KOPT-K1 (cell line): ENCODE measurements around the gene DIP2C.
"Not testable (repeated sequence)": the region's sequence is repeated elsewhere in the genome, so short reads cannot be mapped to it uniquely, and the experiment has no call there.

Experiments used
- H3K27ac ChIP-seq: fragments of 200-600 bp; sonication (generic); 2 replicates; pipeline ENCODE4 v1.5.1; 2016; ENCODE audit warnings: antibody characterized with exemption, mild to moderate bottlenecking, low read depth, low read length; ENCODE audit not compliant: poor library complexity, severe bottlenecking
- H3K36me3 ChIP-seq: fragments of 200-600 bp; sonication (generic); 2 replicates; pipeline ENCODE4 v1.5.1; 2017; ENCODE audit warnings: antibody characterized with exemption, mild to moderate bottlenecking, low read length, moderate library complexity; ENCODE audit not compliant: insufficient read depth
- H3K9me3 ChIP-seq: fragments of 200-600 bp; sonication (generic); 2 replicates; pipeline ENCODE4 v1.5.1; 2017; ENCODE audit warnings: antibody characterized with exemption, low read length, mild to moderate bottlenecking; ENCODE audit not compliant: insufficient read depth, poor library complexity, severe bottlenecking

DIP2C gene

DNA sequence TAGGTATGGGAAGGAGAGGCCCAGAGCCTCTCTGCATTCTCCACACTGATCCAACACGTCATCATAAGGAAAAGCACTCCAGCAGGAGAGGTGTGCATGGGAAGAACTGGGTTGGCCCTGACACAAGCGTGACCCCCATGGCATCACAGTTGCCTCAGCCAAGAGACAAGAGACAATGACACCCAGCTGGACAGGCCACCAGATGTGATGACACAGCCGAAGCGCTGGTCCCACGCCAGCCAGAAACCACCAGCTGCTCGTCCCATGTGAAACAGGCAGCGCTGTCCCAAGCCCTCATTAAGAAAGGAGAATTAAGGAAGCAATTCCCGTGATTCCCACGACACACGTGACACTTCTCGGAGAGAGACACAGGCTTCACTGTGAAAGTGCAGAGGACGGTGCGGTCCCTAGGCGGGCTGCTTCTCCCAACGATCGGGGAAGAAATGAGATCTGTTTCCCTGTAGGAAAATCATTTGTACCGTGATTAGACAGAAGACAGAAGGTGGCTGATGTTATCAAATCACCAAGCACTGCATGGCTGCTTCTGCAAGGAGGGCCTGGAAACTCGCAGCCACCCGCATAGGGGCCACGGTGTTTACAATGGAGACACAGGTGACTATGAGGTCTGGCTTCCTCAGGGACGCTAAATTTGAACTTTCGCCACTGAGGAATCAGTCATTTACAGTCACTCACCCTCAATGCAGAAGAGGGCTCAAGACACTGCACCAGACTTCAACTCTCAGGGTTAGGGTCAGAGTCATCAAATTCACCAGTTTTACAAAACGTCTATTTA lies 74.5 kb downstream of the DIP2C start:
- Histone ChIP-seq H3K36me3 (no peaks in the 10 kb centered on the region), H3K9me3 (no peaks in the 10 kb centered on the region), H3K27ac (no peak overlapping the region)

DNA sequence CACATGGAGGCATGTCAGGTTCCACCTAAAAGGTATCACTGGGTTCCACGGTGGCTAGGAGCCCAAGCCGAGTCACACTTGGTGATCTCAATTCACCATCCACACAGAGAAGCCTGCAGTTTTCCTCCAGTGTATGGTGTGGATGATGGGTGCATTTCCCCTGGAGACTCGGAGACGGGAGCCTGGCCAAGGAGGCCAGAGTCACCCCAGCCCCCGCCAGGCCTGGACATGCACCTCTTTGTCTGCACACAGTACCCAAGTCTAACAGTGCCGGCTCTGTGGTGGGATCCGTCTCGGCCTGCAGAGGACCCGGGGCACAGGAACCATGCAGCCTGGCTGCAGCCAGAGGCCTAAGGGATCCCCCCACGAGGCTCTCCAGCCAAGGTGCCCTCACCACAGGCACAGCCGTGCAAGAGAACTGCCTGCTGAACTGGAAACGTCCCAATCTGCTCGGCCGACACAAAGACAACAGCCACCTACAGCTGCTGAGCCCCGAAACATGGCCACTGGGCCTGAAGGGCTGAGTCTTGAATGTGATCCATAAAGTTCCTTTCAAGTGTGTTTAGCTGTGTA lies 75.2 kb downstream of the DIP2C start:
- Histone ChIP-seq H3K36me3 (no peaks in the 10 kb centered on the region), H3K9me3 (no peaks in the 10 kb centered on the region), H3K27ac (no peak overlapping the region)

DNA sequence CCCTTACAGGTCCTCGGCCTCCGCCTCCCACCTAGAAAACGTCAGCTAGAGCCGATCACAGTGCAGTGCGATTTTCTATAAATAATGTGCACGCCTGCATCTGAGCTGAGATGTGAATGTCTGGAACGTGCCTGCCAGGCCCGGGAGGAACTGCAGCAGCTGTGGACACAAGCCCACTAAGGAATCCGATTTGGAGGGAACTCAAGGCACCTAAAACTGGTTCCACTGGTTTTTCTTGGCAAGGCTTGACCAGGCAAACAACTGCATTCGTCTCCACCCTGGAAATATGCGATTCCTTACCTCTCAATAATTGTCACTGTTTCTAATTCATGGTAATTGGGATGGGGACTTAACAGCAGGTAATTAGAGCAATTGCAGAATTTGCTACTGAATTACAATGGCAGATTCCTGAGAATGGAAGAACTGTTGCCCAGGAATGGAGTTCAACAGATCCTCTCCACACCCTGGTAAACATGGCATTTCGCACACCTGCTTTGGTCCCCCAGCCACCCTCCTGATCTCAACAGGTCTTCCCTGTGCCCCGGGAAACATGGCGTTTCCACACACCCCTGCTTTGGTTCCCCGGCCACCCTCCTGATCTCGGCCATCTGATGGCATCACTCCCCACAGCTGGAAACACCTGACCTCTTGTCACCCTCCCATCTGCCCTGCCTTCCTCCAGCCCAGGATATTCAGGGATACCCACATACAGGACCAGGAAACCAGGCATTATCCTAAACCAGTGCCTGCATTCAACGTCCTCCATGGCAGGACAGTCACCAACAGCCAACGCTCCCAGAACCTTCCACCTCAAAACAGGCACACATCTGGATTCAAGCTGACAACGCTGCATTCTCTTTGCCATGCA lies 76.0 kb downstream of the DIP2C start:
- H3K27ac ChIP-seq: no peak overlapping the region

DNA sequence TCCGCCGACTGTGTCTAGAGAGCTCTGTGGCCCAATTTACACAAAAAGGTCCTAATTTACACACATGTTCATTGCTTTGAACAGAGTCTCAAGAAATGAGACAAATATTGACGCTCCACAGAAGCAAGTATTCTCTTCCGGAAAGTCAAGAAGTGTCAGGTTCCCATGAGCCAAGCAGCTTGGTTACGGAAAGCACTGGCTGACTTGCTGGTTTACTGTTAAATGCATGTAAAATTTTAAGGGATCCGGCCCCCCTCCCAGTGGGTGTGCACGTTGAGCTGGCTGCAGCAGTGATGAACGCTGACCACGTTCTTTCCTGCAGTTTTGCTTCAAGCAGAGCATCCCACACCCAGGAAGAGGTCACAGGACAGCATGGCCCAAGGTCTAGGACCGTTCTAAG lies 76.8 kb downstream of the DIP2C start:
- H3K36me3 ChIP-seq: no peaks in the 10 kb centered on the region
- H3K27ac ChIP-seq: no peak overlapping the region
- H3K9me3 ChIP-seq: no peaks in the 10 kb centered on the region

More for the DNA sequence above, 76.0 kb downstream of the DIP2C start:
- Histone ChIP-seq H3K9me3 (no peaks in the 10 kb centered on the region), H3K36me3 (no peaks in the 10 kb centered on the region)

DNA sequence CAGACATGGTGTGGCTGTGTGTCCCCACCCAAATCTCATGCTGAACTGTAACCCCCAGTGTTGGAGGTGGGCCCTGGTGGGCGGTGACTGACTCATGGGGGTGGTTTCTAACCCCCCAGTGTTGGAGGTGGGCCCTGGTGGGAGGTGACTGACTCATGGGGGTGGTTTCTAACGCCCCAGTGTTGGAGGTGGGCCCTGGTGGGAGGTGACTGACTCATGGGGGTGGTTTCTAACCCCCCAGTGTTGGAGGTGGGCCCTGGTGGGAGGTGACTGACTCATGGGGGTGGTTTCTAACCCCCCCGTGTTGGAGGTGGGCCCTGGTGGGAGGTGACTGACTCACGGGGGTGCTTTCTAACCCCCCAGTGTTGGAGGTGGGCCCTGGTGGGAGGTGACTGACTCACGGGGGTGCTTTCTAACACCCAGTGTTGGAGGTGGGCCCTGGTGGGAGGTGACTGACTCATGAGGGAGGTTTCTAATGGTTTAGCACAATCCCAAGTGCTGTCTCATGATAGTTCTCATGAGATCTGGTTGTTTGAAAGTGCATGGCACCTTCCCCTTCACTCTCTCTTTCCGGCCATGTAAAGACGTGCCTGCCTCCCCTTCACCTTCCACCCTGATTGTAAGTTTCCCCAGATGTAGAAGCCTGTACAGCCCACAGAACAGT lies 78.7 kb downstream of the DIP2C start:
- not testable (repeated sequence) for H3K36me3 ChIP-seq, H3K27ac ChIP-seq, H3K9me3 ChIP-seq

DNA sequence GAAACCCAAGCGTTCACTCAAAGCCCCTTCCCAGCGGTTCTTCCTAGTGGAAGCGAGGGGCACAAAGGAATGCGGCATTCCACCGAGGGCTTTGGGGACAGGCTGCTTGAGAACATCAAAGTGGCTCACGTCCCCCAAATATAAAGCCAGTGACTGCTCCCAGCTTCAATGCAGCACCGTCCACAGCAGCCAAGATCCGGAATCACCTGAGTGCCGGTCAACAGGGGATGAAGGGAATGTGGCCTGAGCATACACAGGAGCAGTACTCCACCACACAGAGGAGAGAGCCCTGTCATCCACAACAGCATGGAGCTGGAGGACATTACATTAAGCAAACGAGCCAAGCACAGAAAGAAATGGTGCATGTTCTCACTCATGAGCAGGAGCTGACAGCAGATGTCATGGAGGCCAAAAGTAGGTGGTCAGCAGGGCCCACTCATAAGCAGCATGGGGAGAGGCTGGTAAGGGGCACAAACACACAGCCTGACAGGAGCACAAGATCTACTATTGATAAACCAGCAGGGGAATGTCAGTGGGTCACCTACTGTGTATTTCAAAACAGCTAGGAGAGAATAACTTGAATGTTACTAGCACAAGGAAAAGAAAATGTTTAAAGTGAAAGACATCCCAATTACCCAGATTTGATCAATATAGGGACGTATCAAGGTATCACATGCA lies 79.5 kb downstream of the DIP2C start:
- Histone ChIP-seq H3K27ac (no peak overlapping the region), H3K9me3 (no peaks in the 10 kb centered on the region), H3K36me3 (no peaks in the 10 kb centered on the region)

DNA sequence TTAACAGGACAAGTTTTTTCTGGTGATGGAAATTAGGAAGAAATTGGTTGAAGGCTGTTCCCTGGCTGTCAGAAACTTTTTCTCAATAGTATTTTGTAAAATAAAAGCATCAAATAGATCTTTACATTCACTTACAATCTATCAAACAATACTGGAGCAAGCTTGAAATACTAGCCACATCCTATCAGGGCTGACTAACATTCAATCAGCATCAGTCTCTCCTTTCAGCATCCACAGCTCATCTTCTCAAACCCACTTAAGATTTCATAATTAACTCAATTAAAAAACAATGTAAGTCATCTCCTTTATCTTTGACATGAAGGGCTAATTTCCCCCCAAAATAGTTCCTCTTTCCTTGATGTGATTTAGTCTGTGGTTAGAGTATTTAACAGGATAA lies 80.2 kb downstream of the DIP2C start:
- H3K36me3 ChIP-seq: no peaks in the 10 kb centered on the region
- H3K27ac ChIP-seq: no peak overlapping the region
- H3K9me3 ChIP-seq: no peaks in the 10 kb centered on the region

DNA sequence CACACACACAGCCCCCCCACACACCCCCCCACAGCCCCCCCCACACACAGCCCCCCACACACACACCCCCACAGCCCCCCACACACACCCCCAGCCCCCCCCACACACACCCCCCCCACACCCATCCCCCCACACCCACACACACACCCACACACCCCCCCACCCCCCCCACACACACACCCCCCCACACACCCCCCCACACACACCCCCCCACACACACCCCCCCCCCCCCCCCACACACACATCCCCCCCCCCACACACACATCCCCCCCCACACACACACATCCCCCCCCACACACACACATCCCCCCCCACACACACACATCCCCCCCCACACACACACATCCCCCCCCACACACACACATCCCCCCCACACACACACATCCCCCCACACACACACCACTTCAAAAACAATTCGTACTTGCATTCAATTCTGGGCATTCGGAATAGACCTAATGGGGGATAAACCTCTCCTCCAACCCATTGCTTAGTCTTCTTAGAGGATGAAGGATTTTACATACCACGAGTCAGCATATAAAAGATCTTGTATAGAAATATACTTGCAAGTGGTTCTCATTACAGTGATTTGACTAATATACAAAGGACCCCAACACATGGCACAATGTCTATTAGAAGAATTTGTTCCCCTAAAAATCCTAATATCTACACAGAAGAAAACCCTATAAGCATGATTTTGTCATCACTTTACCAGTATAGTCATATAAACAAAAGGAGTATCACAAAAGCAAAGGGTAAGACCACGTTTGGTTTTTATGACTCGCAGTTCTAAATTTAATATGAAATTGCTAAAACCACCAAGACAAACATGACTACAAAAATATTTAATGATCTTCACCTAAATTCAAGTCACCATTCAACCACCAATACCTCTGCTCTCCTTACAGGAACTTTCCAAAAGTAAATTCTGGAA lies 80.9 kb downstream of the DIP2C start:
- H3K9me3 ChIP-seq: no peaks in the 10 kb centered on the region
- no peaks in the 10 kb centered on the region for H3K36me3 ChIP-seq
- no peak overlapping the region for H3K27ac ChIP-seq

DNA sequence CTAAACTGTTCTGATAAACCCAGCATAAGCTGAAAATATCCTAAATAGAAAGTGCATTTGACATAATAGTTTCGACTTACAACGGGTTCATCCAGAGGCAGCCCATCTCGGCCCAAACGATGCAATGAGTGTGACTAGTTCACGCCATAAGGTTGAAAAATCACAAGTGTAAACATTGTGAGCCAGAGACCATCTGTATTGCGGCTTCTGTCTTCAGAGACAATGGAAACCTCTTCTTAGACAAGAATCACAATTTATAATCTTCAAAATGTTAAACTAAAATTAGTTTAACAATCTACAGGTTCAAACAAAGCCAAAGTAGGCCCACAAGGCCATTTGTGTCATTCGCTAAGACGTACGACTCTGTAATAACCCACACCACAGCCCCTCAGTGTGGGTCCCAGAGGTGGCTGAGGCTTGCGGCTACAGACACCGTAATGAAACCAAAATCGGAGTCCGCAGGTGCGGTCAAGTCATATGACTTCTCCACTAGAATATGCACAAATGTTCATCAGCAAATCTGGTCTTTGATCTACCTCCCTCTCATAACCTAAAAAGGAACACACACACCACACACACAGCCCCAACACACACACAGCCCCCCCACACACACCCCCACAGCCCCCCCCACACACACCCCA lies 81.8 kb downstream of the DIP2C start:
- no peaks in the 10 kb centered on the region for H3K36me3 ChIP-seq
- no peak overlapping the region for H3K27ac ChIP-seq

DNA sequence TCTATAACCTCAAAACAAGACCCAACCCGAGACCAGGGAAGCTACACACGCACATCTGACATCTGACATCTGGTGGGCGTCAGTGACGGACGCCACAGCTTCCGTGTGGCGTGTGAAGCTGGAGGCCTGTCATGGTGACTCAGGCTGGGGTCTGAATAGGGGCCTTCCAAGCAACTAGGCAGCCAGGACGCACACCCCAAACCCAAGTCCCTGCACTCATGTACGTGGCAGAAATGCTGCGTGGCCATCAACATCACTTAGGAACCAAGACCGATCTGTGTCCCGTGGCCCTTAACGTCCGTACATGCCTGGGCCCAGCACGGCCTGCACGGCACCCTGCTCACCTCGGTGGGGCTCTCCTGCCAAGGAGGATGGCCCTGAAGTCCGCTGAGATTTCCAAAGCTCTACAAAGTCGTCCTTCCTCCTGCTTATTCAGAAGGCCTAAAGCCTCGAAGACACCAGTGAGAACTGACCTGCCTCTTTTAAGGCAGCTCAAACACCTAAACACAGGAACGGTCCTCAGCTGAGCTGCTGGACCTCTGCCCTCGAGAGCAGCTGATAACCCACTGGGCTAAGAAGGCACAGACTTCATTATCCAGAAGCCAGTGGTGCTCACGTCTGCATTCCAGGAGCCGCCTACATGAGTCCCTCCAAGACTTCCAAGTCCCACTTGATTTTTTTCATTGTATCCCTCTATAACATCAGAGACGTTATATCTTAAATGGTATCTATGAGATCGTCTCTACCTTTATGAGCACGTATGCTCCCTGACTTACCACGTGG lies 82.5 kb downstream of the DIP2C start:
- no peaks in the 10 kb centered on the region for H3K9me3 ChIP-seq
- H3K27ac ChIP-seq: no peak overlapping the region
- no peaks in the 10 kb centered on the region for H3K36me3 ChIP-seq

More for the DNA sequence above, 81.8 kb downstream of the DIP2C start:
- no peaks in the 10 kb centered on the region for H3K9me3 ChIP-seq

DNA sequence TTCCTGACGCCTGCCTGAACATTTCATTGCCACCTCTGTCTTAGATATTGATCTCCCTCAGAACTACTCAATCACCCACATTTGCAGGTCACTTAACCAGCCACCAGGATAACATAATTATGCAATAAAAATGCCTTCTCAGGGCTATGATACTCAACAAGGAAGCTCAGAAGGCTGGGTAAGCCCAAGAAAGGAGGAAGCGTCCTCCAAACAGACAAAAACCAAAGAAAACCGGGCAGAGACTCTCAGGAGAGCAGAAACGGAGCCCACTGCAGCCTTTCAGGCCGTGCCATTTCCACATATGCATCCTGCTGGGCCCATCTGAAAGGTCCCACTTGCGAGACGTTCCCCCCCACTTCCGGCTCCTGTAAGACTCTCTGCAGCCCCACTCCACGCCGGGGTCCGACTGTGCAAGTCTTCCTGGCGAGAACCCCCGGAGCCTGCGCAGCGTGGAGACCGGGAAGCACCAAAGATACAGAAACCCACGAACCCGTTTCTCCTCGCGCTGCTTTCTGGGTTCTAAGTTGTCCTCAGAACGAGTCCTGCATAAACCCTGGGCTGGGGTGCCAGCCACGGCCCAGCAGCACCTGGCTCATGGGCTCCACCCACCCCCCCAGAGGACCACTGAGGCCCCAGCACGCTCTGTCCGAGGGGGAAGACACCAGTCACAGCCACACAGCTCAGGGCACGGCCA lies 83.7 kb downstream of the DIP2C start:
- H3K9me3 ChIP-seq: no peaks in the 10 kb centered on the region
- no peak overlapping the region for H3K27ac ChIP-seq
- no peaks in the 10 kb centered on the region for H3K36me3 ChIP-seq
